DMS153 (cell line): ENCODE measurements around the gene FANCM.
"Not testable (repeated sequence)": the region's sequence is repeated elsewhere in the genome, so short reads cannot be mapped to it uniquely, and the experiment has no call there.

Experiments
- DNase-seq: peaks from one replicate; lab custom pipeline; 2025; lab: John Stamatoyannopoulos, UW

The FANCM gene

DNA sequence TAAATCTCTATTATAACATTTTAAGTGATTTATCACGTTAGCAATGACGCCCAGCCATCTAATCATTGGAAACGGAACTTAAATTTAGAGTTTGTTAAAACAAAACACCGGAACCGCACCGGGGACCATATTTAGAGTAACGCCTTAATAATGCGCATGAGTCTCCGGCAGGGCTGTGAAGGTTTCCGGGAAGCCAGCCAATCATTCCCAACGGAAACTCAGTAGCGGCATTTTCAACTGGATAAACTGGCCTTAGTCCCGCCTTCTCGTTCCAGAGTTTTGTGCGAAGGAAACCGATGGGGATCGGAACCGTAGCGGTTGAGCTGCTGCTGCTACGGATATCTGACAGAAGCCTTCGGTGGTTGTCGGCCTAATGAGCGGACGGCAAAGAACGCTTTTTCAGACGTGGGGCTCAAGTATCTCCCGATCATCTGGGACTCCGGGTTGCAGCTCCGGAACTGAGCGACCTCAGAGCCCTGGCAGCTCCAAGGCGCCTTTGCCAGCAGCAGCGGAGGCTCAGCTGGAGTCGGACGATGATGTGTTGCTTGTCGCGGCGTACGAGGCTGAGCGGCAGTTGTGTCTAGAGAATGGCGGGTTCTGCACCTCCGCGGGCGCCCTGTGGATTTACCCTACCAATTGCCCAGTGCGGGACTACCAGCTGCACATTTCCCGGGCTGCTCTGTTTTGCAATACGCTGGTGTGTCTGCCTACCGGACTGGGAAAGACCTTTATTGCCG lies at the start of gene FANCM:
FANCM (plus strand) TSS at position 272 of the 737 bp plus-strand sequence; CDS start at position 374, 102 bp downstream.
- DNase-seq: peak; percentile 94

DNA sequence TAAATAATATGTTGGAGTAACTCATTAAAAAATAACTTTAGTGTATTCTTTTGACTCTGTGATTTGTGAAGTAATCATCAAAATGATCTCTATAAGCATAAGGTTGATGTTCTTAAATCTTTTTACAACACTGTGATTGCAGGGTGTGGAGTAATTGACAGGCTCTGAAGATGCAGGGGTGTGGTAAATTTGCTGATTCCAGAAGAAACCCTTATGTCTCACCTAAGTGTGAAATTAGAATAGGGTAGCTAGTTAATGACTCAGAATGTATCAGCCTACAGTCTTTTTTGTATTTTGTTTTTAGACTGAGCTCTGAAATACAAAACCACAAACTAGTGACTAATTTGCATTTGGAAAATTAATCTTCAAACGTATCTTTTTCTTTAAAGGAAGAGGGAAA lies 45.9 kb upstream of the FANCM start:
- DNase-seq: no peak

- no peak for DNase-seq
Measured at GRCh38 chr14:45091710-45092109, 44.0 kb upstream of the FANCM start.

DNA sequence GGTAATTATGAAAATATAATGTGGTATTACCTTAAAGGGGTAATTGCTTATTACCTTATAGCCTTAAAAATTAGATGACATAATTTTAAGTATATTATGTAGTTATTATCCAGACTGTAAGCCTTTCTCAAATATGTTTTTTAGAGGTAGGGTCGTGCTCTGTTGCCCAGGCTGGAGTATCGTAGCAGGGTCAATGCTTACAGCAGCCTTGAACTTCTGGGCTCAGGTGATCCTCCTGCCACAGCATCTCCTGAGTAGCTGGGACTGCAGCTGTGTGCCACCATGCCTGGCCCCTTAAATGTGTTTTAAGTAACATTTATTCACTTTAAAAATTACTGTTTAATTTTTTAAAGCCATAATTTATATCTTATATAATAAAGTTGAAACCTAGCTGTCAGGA lies 41.5 kb upstream of the FANCM start:
- no peak for DNase-seq

DNA sequence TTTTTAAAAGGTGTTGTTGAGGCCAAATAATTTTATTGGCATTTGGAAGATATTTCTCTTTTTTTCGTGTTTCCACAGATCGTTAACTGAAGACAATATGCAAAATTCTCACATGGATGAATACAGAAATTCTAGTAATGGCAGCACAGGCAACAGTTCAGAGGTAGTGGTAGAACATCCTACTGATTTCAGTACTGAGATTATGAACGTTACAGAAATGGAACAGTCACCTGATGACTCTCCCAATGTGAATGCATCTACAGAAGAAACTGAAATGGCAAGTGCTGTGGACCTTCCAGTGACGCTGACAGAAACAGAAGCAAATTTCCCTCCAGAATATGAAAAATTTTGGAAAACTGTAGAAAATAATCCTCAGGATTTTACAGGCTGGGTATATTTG lies 40.6 kb upstream of the FANCM start:
- DNase-seq: no peak

- no peak for DNase-seq
Measured at GRCh38 chr14:45096218-45096617, 39.5 kb upstream of the FANCM start.

DNA sequence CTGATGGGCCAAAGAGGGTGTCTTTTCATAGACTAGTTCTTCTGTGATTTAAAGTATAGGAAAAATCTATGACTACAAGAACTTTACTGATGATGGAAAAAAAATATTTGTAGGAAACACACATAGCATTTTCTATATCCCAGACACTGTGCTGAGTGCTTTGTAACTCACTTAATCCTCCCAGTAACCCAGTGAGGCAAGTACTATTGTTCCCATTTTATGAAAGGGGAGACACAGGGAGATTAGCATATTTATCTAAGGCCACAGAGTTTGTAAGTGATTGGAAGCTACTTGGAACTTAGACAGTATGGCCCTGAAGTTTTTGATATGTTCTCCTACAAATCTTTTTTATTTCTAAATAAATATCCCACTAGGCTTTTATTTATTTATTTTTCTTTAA lies 31.9 kb upstream of the FANCM start:
- DNase-seq: no peak

DNA sequence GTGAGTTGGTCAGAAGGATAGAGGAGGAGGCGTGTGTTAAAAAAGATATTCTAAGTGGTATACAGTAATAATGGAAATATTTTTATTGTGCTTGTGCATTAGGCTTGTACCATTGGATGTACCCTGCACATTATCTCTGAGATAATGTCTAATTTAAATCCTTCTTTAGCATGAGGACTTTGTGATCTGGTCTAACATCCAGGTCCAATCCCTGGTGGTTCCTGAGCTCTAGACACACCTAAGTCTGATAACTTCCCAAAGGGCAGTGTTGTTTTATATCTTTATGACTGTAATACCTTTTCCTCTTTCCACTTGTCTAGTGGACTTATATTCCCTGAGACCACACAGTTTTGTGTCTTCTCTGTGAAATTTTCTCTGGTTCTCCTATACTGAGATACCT lies 31.2 kb upstream of the FANCM start:
- no peak for DNase-seq

- DNase-seq: peak; percentile 92
Measured at GRCh38 chr14:45112896-45113781, 22.6 kb upstream of the FANCM start.

DNA sequence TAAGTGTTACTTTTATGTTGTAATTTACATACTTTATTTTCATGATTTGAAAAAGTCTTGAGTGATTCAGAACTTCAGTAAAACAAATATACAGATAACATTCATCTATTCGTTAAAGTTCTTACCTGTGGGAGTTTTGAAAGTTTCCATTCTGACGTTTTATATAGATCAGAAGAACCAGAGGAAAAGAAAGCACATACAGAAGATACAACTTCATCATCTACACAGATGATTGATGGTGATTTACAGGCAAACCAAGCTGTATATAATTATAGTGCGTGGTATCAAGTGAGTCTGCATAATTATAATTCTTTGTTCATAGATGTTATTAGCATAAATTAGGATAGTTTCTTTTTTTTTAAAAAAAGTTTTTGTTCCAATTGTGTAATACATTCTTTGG lies 21.4 kb upstream of the FANCM start:
- no peak for DNase-seq

GRCh38 chr14:45118594-45118993 lies 17.1 kb upstream of the FANCM start:
- no peak for DNase-seq

GRCh38 chr14:45120096-45120495 lies 15.6 kb upstream of the FANCM start:
- DNase-seq: no peak

GRCh38 chr14:45123271-45123670 lies 12.5 kb upstream of the FANCM start:
- no peak for DNase-seq

DNA sequence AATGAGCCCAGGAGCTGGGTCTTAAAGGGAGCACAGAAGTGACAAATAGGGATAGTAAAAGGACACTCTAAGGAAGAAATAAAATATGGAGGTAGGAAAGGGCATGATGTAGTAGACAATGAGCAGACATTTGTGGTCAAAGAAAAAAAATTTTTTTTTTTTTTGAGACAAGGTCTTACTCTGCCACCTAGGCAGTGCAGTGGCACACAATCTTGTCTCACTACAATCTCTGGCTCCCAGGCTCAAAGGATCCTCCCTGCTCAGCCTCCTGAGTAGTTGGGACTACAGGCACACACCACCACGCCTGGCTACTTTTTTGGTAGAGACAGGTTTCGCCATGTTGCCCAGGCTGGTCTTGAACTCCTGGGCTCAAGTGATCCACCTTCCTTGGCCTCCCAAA lies 10.0 kb upstream of the FANCM start:
- no peak for DNase-seq

DNA sequence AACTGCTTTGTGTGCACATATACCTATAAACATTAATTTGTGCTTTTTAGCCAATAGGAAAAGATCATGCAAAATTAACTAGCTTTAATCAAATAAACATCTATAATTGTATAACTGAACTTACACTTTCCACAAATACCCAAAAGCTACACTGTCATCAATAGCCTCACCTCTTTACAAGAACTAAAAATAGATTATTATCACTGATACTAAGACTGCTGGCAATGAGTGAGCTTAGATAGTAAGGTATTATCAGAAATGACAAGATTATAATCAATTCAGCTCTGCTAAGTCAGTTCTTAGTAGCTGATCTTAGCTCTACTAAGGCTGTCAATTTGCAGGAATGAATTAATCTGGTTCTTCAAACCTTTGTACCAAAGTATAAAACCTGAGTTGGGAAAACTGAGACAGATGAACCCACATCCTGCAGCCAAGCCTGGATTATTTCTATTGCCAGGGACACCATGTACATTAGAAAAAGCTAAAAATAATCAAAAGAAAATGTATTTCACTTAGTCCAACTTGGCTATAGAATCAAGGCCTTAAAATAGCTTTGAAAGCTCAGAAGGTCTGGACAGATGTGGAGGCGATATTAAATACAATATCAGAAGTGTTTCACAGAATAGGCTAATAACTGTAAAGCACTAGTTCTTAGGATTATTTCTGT lies 6.6 kb upstream of the FANCM start:
- no peak for DNase-seq

GRCh38 chr14:45133683-45134050 lies 2.1 kb upstream of the FANCM start:
- no peak for DNase-seq

DNA sequence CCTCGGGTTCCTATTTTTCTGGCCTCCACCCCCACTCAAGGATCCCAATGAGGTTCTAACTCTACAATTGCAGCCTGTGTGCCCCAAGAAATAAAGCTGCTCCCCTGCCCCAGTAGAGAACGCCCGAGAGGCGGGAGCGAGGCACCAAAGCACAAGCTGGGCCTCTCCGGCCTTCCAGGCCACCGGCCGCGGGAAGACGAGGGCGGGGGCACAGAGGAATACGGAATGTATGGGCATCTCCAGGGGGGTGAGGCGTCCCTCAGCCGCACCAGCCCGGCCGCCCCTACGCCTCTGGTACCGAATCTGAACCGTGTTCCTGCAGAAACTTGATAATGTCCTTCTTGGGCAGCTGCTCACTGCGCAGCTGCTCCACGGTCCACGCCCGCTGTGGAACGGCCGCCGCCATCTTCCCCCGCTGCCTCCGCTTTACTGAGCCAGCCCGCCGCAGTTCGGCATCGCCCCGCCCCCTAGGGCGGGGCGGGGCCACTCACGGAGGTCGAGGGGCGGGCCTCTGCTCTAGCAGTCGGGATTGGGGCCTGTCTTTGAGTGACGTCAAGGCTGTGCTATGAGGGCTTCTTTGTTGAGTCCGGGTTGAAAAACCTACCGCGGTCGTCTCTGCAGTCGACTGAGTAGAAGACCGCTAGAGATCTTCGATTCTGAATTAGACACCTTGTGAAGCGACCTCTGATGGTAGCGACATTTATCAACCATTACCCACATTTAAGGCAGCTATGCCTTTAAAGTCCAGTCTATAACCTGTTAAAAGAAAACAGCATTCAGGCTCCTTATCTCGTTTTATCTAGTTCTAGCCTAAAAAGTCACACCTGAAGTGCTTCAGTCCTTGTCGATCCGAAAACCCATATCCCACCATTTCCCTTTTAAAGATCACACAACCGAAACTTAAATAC lies 1.4 kb upstream of the FANCM start, which contains the start of gene FKBP3:
FKBP3 (minus strand) TSS at position 431 of the 908 bp plus-strand sequence; CDS start at position 406, 25 bp downstream.
- peak; percentile 98 for DNase-seq

- DNase-seq: no peak
Measured at GRCh38 chr14:45135156-45135555, 574 bp upstream of the FANCM start.

DNA sequence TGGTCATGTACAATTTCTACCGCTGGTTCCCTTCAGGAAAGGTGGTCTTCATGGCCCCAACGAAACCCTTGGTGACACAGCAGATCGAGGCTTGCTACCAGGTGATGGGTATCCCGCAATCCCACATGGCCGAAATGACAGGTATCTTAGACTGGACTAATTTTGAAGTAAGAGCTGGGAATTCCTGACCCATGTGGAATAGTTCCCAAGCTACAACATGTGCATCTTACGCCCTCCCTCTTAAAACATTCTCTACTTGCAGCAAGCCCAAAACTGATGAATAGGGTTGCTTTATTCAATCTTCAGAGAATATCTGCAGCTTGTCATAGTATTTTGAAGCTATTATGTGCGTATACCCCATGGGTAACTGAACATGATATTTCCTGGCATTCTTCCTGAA lies 669 bp downstream of the FANCM start:
- no peak for DNase-seq

DNA sequence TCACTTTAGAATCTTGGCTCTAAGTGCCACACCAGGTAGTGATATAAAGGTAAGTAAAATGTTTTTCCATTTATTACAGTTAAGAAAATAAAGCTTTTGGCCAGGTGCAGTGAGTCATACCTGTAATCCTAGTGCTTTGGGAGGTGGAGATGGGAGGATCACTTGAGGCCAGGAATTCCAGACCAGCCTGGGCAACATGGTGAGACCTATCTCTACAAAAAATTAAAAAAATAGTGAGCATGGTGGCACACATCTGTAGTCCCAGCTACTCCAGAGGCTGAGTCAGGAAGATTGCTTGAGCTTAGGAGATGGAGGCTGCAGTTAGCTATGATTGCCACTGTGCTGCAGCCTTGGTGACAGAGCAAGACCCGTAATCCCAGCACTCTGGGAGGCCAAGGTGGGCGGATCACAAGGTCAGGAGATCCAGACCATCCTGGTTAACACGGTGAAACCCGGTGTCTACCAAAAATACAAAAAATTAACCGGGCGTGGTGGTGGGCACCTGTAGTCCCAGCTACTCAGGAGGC lies 5.0 kb downstream of the FANCM start:
- no peak for DNase-seq

DNA sequence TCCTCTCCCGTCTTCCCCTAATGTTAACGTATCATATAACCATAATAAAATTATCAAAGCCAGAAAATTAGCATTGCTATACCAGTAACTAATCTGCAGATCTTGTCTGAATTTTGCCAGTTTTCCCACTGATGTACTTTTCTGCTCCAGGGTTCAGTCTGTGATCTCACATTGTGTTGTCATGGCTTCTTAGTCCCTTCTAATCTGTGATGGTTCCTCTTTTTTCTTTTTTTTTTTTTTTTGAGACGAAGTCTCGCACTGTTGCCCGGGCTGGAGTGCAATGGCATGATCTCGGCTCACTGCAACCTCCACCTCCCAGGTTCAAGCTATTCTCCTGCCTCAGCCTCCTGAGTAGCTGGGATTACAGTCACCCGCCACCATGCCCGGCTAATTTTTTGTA lies 6.4 kb downstream of the FANCM start:
- not testable (repeated sequence) for DNase-seq
